ENCODE results near the gene ST8SIA5.
"Not testable (repeated sequence)": the region's sequence is repeated elsewhere in the genome, so short reads cannot be mapped to it uniquely, and the experiment has no call there.

Gene ST8SIA5

DNA sequence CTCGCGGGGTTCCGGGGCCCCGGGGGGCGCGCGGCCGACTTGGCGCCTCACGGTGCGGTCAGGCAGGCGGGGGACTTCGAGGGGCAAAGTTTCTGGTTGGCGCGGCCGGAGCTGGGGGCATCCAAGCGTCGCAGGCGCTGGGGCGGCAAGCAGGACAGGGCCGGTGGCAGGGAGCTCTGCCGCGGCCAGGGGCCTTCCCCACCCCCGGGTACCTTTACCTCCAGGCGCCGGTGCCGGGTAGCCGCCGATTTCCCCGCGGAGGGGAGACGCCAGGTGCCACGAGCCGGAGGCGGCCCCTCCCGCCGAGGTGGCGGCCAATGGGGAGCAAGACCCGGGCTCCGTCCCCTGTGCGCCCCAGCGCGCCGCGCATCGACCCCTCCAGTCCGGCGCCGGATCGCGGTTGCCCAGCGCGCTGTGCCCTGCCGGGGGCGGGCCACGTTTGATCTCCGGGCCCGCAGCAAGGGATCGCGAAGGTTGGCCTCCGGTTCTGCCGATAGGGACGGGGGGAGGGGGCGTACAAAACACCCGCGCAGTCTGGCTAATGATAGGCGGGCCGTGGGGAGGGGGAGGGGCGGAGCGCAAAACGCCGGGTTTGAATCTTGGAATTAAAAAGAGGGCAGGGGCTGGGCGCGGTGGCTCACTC is at the start of gene ST8SIA5:
Gene ST8SIA5, minus strand, starts transcription at position 495 of the 643 bp plus-strand sequence. CDS start 545 bp downstream, outside the sequence.
- no peak for DNase-seq

- DNase-seq: not testable (repeated sequence)
Observed at GRCh38 chr18:46795945-46796344, 39.1 kb upstream of the ST8SIA5 start.

- no peak for DNase-seq
Observed at GRCh38 chr18:46794607-46795006, 37.8 kb upstream of the ST8SIA5 start.

DNA sequence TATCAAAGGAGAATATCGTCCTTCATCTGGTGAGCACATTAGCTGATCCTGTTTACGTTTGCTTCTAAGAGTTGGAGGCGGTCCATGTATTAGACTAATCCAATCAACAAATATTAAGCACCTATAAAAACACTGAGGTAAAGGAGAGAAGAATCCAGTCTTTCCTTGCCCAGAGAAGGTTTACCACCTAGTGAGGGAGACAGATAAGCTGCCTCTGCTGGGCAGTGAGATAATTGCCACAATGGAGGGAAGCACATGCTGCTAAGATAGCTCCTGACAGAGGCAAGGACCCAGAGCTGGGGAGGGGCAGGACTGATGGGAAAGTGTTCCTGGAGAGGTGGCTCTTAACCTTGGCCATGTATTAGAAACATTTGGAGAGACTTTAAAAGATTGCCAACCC is 36.7 kb upstream of the ST8SIA5 start:
- DNase-seq: no peak

GRCh38 chr18:46789088-46789487 is 32.2 kb upstream of the ST8SIA5 start:
- DNase-seq: no peak

- no peak for DNase-seq
Observed at GRCh38 chr18:46787674-46788073, 30.8 kb upstream of the ST8SIA5 start.

GRCh38 chr18:46772357-46772756 is 15.5 kb upstream of the ST8SIA5 start:
- DNase-seq: no peak

DNA sequence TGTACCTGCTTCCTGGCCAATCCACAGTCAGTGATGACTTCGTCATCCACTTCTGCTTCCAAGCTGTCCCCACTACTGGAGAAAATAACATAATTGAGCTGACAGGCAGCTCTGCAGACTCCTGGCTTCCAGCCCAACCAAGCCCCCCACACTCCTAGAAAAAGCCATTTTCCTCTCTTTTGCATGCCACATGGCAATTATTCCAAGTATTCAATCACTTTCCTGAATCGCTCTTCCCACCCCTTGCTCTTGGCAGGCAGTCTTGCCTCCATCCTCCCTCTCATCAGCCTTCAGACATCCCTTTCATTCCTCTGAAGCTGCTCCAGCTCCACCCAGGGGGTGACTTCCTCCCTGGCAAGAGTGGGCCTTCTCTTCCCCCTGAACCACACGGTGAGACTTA is 14.3 kb upstream of the ST8SIA5 start:
- DNase-seq: no peak

- no peak for DNase-seq
Observed at GRCh38 chr18:46770708-46771107, 13.9 kb upstream of the ST8SIA5 start.

GRCh38 chr18:46768166-46768921 is 11.5 kb upstream of the ST8SIA5 start:
- DNase-seq: no peak

GRCh38 chr18:46767217-46767616 is 10.4 kb upstream of the ST8SIA5 start:
- no peak for DNase-seq

GRCh38 chr18:46764586-46764985 is 7.7 kb upstream of the ST8SIA5 start:
- no peak for DNase-seq

GRCh38 chr18:46761059-46761769 is 4.4 kb upstream of the ST8SIA5 start:
- DNase-seq: no peak

DNA sequence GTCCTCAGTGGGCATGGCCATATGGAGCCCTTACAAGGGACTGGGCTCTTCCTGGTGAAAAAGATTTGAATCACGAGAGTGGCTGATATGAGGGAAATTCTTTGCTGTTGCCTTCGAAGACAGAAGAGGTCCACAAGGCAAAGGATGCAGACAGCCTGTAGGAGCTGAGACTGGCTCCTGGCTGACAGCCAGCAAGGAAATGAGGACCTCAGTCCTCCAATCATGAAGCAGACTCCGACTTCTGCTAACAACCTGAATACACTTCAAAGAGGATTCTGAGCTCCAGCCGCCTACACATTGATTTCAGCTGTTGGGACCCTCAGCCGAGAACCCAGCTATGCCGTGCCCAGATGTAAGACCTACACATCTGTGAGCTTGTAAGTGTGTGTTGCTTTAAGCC is 3.0 kb upstream of the ST8SIA5 start:
- no peak for DNase-seq

- DNase-seq: no peak
Observed at GRCh38 chr18:46756025-46756558, 761 bp downstream of the ST8SIA5 start.

- DNase-seq: no peak
Observed at GRCh38 chr18:46755315-46756024, 1.4 kb downstream of the ST8SIA5 start.

- no peak for DNase-seq
Observed at GRCh38 chr18:46754661-46755292, 2.1 kb downstream of the ST8SIA5 start.

DNA sequence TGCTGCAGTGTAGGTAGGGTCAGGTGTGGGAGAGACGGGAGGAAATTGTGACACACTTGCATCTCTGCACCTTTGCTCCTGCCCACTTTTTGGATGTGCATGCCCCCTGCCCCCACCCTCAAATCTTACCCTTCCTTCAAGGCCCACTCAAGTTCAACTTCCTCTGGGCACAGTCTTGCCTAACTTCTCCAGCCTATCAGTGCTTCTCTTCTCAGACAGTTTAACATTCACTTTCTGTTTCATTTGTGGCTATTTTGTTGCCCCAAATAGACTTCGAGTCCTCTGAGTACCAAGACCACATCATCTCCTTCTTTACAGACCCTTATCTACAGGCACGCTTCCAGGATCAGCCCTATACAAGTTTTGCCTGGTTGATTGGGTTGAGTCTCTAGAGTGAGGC is 2.7 kb downstream of the ST8SIA5 start:
- no peak for DNase-seq

DNA sequence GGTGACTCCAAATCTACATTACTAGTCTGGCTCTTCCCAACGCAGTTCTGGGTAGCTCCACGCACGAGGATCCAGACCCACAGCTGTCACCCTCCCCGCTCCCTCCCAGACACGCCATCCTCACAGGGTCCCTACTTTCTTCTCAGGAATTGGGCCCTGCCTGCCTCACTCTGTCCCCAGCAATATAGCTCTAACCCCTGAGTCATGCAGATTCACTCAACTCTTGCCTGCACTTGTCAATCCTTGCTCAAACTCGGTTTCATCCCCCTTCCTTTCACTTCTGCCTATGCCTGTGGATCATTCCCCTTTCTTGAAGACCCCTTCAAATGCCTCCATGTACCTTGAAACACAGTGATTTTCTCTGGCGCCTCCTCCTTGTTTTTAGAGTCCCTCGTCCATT is 5.0 kb downstream of the ST8SIA5 start:
- no peak for DNase-seq

GRCh38 chr18:46750626-46751025 is 6.2 kb downstream of the ST8SIA5 start:
- DNase-seq: no peak

GRCh38 chr18:46748466-46748865 is 8.4 kb downstream of the ST8SIA5 start:
- no peak for DNase-seq

DNA sequence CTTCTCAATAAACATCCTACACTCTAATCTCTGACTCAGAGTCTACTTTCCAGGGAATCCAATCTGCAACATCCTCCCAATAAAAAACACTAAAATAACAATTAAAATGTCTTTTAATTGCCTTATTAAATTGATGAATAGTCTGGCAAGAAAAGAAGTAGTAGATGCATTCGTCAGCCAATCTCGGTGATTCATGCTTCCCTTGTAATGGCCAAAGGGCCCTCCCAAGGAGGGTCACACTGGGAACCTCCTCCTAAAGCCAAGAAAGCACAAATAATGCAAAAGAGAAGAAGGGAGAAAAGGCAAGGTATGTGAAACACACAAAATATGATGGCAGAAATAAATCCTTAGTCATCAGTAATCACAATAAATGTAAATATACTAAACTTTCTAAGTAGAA is 16.8 kb downstream of the ST8SIA5 start:
- no peak for DNase-seq

GRCh38 chr18:46738491-46738890 is 18.4 kb downstream of the ST8SIA5 start:
- DNase-seq: no peak
